Panc1 (cell line): ENCODE data around the gene GNAQ. TPM values are rescaled to one million over a fixed set of nuclear protein-coding genes. Genes with fewer than 3 reads are reported as not detected.

ENCODE experiments used
- ATAC-seq: fragments of 200-7000 bp; cut with Tn5 transposase; 2 replicates; pipeline ENCODE4 v1.9.1; 2020; ENCODE audit warnings: mild to moderate bottlenecking, moderate library complexity
- BruUV-seq: library from RNA; stranded (reverse); fragments of 400-500 nt; replicated peaks from 2 replicates; lab custom pipeline; 2021; lab: Mats Ljungman, UMichigan
- CTCF ChIA-PET: fragments of 300-600 bp; sonication (Branson Sonifier 250); formaldehyde crosslinking; loops from one replicate; lab custom pipeline; 2022; ENCODE audit warnings: antibody characterized with exemption; lab: Charles Lee
- POLR2A ChIA-PET: fragments of 300-600 bp; sonication (Branson Sonifier 250); formaldehyde crosslinking; loops from one replicate; lab custom pipeline; 2022; ENCODE audit warnings: antibody characterized with exemption; lab: Charles Lee
- DNase-seq: peaks from one replicate; pipeline ENCODE4 v3.0.0-alpha.2; 2010; ENCODE audit warnings: low read depth, low spot score
- H3K27ac ChIP-seq: 2 replicates; pipeline ENCODE4 v1.5.1; 2011; ENCODE audit warnings: mild to moderate bottlenecking, low read length, inconsistent platforms
- H3K27me3 ChIP-seq: fragments of 200-500 bp; sonication (Bioruptor generic); 2 replicates; pipeline ENCODE4 v1.6.0; 2014; ENCODE audit warnings: low read length, inconsistent platforms; ENCODE audit not compliant: control insufficient read depth, insufficient read depth
- H3K36me3 ChIP-seq: fragments of 200-500 bp; sonication (Bioruptor generic); 2 replicates; pipeline ENCODE4 v1.5.1; 2014; ENCODE audit warnings: inconsistent platforms, mild to moderate bottlenecking, low read length, moderate library complexity; ENCODE audit not compliant: control insufficient read depth, insufficient read depth
- H3K4me1 ChIP-seq: 2 replicates; pipeline ENCODE4 v1.5.1; 2011; ENCODE audit warnings: inconsistent platforms, mild to moderate bottlenecking, low read length, moderate library complexity; ENCODE audit not compliant: control insufficient read depth, insufficient read depth
- H3K4me3 ChIP-seq, 2 experiments: 2 replicates each; pipeline ENCODE4 v1.5.1; 2011 to 2012; ENCODE audit warnings: low read depth in 2 of 2, low read length in 2 of 2, mild to moderate bottlenecking in 2 of 2, inconsistent platforms in 1 of 2, moderate library complexity in 1 of 2
- H3K9me3 ChIP-seq: fragments of 200-500 bp; sonication (Bioruptor generic); 2 replicates; pipeline ENCODE4 v1.5.1; 2014; ENCODE audit warnings: low read depth, mild to moderate bottlenecking, inconsistent platforms, low read length, moderate library complexity; ENCODE audit not compliant: control insufficient read depth, insufficient read depth
- POLR2AphosphoS5 ChIP-seq: IDR thresholded peaks from 2 replicates; pipeline ENCODE4 v1.6.1; 2012; ENCODE audit warnings: mild to moderate bottlenecking, low read depth, low read length, moderate library complexity
- REST ChIP-seq, 2 experiments: IDR thresholded peaks; 2 replicates each; pipeline ENCODE4 v1.6.1; 2011 to 2012; ENCODE audit warnings: low read depth in 2 of 2, control low read depth in 1 of 2, low read length in 1 of 2, mild to moderate bottlenecking in 1 of 2, moderate library complexity in 1 of 2; ENCODE audit not compliant: insufficient read depth in 1 of 2
- SIN3A ChIP-seq: IDR thresholded peaks from 2 replicates; pipeline ENCODE4 v1.6.1; 2012; ENCODE audit warnings: low read depth, mild to moderate bottlenecking, low read length, moderate library complexity, borderline replicate concordance; ENCODE audit not compliant: insufficient read depth
- TCF7L2 ChIP-seq: IDR thresholded peaks from 2 replicates; pipeline ENCODE4 v1.6.1; 2011; ENCODE audit warnings: mild to moderate bottlenecking, low read depth, low read length, inconsistent platforms
- in situ Hi-C: cut with HindIII; loops from 2 replicates; pipeline ENCODE4 v1.10.0; 2016; ENCODE audit warnings: low sequenced_read_pairs, low pct_unique_long_range_greater_than_20kb
- intact Hi-C: fragments of 100-400 bp; cut with micrococcal nuclease; formaldehyde crosslinking; loops from one replicate; pipeline ENCODE4 v1.10.0; 2022; ENCODE audit not compliant: unreplicated experiment
- total RNA-seq: library from RNA; stranded (reverse); gene quantifications from one replicate; pipeline ENCODE4 v1.2.1, GENCODE V29; 2021; ENCODE audit not compliant: unreplicated experiment
- TF ChIP-seq, protein P1 (sequence below): fragments of 450-650 bp; IDR thresholded peaks from 2 replicates; pipeline ENCODE4 v1.5.1; 2017; ENCODE audit warnings: mild to moderate bottlenecking

The GNAQ gene
- total RNA-seq, 1 experiment from 2014 or later: 34.5 TPM

GRCh38 chr9:77949751-77950436, 81.7 kb downstream of the GNAQ start:
- in situ Hi-C loops (no loop called here), intact Hi-C loops (no loop called here)
- DNase-seq (no peak), ATAC-seq (no peak)
- Histone ChIP-seq H3K4me1 (peaks cover 6% of the 10 kb centered on the region; the same call in 1 of the 2 replicates), H3K27ac (no peak overlapping the region), H3K27me3 (no peaks in the 10 kb centered on the region), H3K4me3 (no peak overlapping the region), H3K9me3 (no peaks in the 10 kb centered on the region), H3K36me3 (no peaks in the 10 kb centered on the region)
- CTCF ChIA-PET: no interaction called here
- POLR2A ChIA-PET: no interaction called here
- BruUV-seq: no TSS peak
- no peak for TF ChIP-seq SIN3A
- TF ChIP-seq REST (IDR thresholded peaks at IDR 0.05; ENCODE audit: insufficient read depth in 1 of 2, low read depth in 2 of 2, low read length in 1 of 2): no peak
- TF ChIP-seq, protein P1, sequence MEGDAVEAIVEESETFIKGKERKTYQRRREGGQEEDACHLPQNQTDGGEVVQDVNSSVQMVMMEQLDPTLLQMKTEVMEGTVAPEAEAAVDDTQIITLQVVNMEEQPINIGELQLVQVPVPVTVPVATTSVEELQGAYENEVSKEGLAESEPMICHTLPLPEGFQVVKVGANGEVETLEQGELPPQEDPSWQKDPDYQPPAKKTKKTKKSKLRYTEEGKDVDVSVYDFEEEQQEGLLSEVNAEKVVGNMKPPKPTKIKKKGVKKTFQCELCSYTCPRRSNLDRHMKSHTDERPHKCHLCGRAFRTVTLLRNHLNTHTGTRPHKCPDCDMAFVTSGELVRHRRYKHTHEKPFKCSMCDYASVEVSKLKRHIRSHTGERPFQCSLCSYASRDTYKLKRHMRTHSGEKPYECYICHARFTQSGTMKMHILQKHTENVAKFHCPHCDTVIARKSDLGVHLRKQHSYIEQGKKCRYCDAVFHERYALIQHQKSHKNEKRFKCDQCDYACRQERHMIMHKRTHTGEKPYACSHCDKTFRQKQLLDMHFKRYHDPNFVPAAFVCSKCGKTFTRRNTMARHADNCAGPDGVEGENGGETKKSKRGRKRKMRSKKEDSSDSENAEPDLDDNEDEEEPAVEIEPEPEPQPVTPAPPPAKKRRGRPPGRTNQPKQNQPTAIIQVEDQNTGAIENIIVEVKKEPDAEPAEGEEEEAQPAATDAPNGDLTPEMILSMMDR: no peak
- TF ChIP-seq TCF7L2: no peak
- TF ChIP-seq POLR2AphosphoS5: no peak

DNA sequence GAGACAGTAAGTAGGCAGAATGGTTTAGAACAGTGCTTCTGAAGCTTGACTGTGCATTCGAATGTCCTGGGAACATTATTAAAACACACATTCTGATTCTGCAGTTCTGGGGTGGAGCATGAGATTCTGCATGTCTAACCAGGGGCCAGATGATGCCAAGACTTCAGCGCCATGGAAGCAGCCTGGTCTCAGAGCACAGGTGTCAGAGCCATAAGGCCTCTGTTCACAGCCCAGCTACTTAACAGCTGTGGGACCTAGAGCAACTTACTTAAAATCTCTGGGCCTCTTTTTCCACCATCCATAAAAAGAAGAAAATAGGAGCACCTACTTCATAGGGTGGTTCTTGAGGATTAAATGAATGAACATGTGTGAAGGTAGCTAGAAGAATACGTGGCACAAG, 84.0 kb downstream of the GNAQ start:
- DNase-seq (no peak), ATAC-seq (no peak)
- Histone ChIP-seq H3K27ac (no peak overlapping the region), H3K9me3 (no peaks in the 10 kb centered on the region), H3K27me3 (no peaks in the 10 kb centered on the region), H3K36me3 (no peaks in the 10 kb centered on the region), H3K4me3 (no peak overlapping the region), H3K4me1 (no peaks in the 10 kb centered on the region)
- CTCF ChIA-PET: no interaction called here
- in situ Hi-C loops (no loop called here), intact Hi-C loops (no loop called here)
- TF ChIP-seq SIN3A: no peak
- no peak for TF ChIP-seq POLR2AphosphoS5
- TF ChIP-seq REST (IDR thresholded peaks at IDR 0.05; ENCODE audit: insufficient read depth in 1 of 2, low read depth in 2 of 2, low read length in 1 of 2): no peak
- no peak for TF ChIP-seq TCF7L2
- TF ChIP-seq, protein P1: no peak
- BruUV-seq: no TSS peak
- POLR2A ChIA-PET: no interaction called here
